K562 (cell line): ENCODE data around the gene FTH1. TPM values are rescaled to one million over a fixed set of nuclear protein-coding genes. Genes with fewer than 3 reads are reported as not detected.

ENCODE experiments used
- ATAC-seq: fragments of 200-7000 bp; cut with Tn5 transposase; 3 replicates; pipeline ENCODE4 v1.9.1; 2020; ENCODE audit warnings: moderate library complexity
- BruUV-seq: library from RNA; stranded (reverse); fragments of 400-500 nt; replicated peaks from 2 replicates; lab custom pipeline; 2021; lab: Mats Ljungman, UMichigan
- CTCF ChIA-PET: fragments of 300-600 bp; formaldehyde crosslinking; extraction: SDS; loops from one replicate; lab custom pipeline; 2021; ENCODE audit warnings: low intra/inter-chr PET ratio; lab: Yijun Ruan, JAX
- POLR2A ChIA-PET: fragments of 300-600, 350-650 bp; sonication (Branson Sonifier 250); formaldehyde crosslinking; extraction: SDS; loops from one replicate; lab custom pipeline; 2021; ENCODE audit warnings: antibody characterized with exemption, inconsistent platforms; lab: Yijun Ruan, JAX
- DNase-seq, 4 experiments: peaks; one replicate each; pipeline versions ENCODE4 v3.0.0 to v3.0.0-alpha.2; 2011 to 2018; ENCODE audit warnings: low spot score in 3 of 4, mixed read lengths in 3 of 4; ENCODE audit errors: extremely low read depth in 1 of 4
- FAIRE-seq: peaks from 2 replicates; lab custom pipeline; 2011; peaks lifted over from hg19 to GRCh38; lab: Jason Lieb, UNC
- H2AFZ ChIP-seq: 2 replicates; pipeline ENCODE4 v1.6.0; 2011; ENCODE audit warnings: low read depth, low read length, control low read depth, inconsistent platforms
- H3K27ac ChIP-seq: fragments of 200-600 bp; 3 replicates; pipeline ENCODE4 v1.8.0; 2011; ENCODE audit warnings: low read depth, mild to moderate bottlenecking, control low read depth, inconsistent platforms, low read length, moderate library complexity, mixed read lengths; ENCODE audit errors: extremely low read depth
- H3K27me3 ChIP-seq, 2 experiments: fragments of 300-600 bp in 1 of 2; 2 replicates in 1 of 2; 3 replicates in 1 of 2; pipeline versions ENCODE4 v1.6.0 to v1.8.0; 2011; ENCODE audit warnings: inconsistent platforms in 2 of 2, low read length in 2 of 2, mild to moderate bottlenecking in 1 of 2, mixed read lengths in 1 of 2, moderate library complexity in 1 of 2; ENCODE audit not compliant: control insufficient read depth in 2 of 2, insufficient read depth in 2 of 2
- H3K36me3 ChIP-seq: fragments of 300-600 bp; 3 replicates; pipeline ENCODE4 v1.8.0; 2011; ENCODE audit warnings: mild to moderate bottlenecking, low read length, inconsistent platforms; ENCODE audit not compliant: control insufficient read depth, insufficient read depth
- H3K4me1 ChIP-seq, 2 experiments: fragments of 200-600 bp in 1 of 2; replicated peaks in 1 of 2; 2 replicates in 1 of 2; 3 replicates in 1 of 2; pipeline versions ENCODE4 v1.5.1 to v1.8.0; 2011; ENCODE audit warnings: inconsistent platforms in 2 of 2, low read length in 2 of 2, mild to moderate bottlenecking in 1 of 2, mixed read lengths in 1 of 2, moderate library complexity in 1 of 2; ENCODE audit not compliant: control insufficient read depth in 2 of 2, insufficient read depth in 2 of 2
- H3K4me2 ChIP-seq: 2 replicates; pipeline ENCODE4 v1.6.1; 2011; ENCODE audit warnings: low read length, control low read depth, inconsistent platforms, mixed read lengths; ENCODE audit not compliant: insufficient read depth
- H3K4me3 ChIP-seq: fragments of 200-600 bp; sonication (generic), shearing (Covaris generic); 2 replicates; pipeline ENCODE4 v1.5.1; 2016; ENCODE audit warnings: control low read depth, inconsistent platforms
- H3K79me2 ChIP-seq: fragments of 200-600 bp; 3 replicates; pipeline ENCODE4 v1.8.0; 2011; ENCODE audit warnings: low read length, inconsistent platforms; ENCODE audit not compliant: control insufficient read depth, insufficient read depth
- H3K9ac ChIP-seq, 2 experiments: 2 replicates each; pipeline versions ENCODE4 v1.6.0 to v1.6.1; 2011; ENCODE audit warnings: low read depth in 2 of 2, low read length in 2 of 2, control low read depth in 1 of 2, inconsistent platforms in 1 of 2, mild to moderate bottlenecking in 1 of 2, mixed read lengths in 1 of 2; ENCODE audit not compliant: insufficient read depth in 1 of 2
- H3K9me1 ChIP-seq: one replicate; pipeline ENCODE4 v1.6.0; 2011; ENCODE audit warnings: inconsistent platforms, mild to moderate bottlenecking, low read length, moderate library complexity; ENCODE audit not compliant: control insufficient read depth, insufficient read depth
- H3K9me3 ChIP-seq: replicated peaks from 2 replicates; pipeline ENCODE4 v1.5.1; 2011; ENCODE audit warnings: low read depth, low read length, inconsistent platforms; ENCODE audit not compliant: control insufficient read depth, insufficient read depth
- H4K20me1 ChIP-seq: replicated peaks from 2 replicates; pipeline ENCODE4 v1.6.1; 2011; ENCODE audit warnings: low read length, inconsistent platforms, mixed read lengths; ENCODE audit not compliant: control insufficient read depth, insufficient read depth
- BACH1 ChIP-seq: fragments of 200-800 bp; sonication (Bioruptor generic); IDR thresholded peaks from 2 replicates; pipeline ENCODE4 v1.6.1; 2016; ENCODE audit warnings: missing genetic modification characterization, missing compliant biosample characterization
- FOXM1 ChIP-seq, 2 experiments: fragments of 450-650 bp in 1 of 2; sonication (generic) in 1 of 2; formaldehyde crosslinking in 1 of 2; IDR thresholded peaks; 2 replicates each; pipeline versions ENCODE4 v1.6.1 to v1.9.0; 2017 to 2022; ENCODE audit warnings: low read depth in 2 of 2, mild to moderate bottlenecking in 2 of 2, missing genetic modification reagents in 1 of 2, moderate library complexity in 1 of 2
- HMG20B ChIP-seq: fragments of 250-450 bp; sonication (Bioruptor Pico); IDR thresholded peaks from 2 replicates; pipeline ENCODE4 v1.5.0; 2021; ENCODE audit warnings: mild to moderate bottlenecking
- NRF1 ChIP-seq, 2 experiments: fragments of 450-650 bp; IDR thresholded peaks in 1 of 2; conservative IDR thresholded peaks in 1 of 2; 2 replicates each; pipeline ENCODE4 v1.6.1; 2014; ENCODE audit warnings: mild to moderate bottlenecking in 2 of 2
- POLR2AphosphoS2 ChIP-seq: IDR thresholded peaks from 2 replicates; pipeline ENCODE4 v1.6.1; 2012; ENCODE audit warnings: low read length, improper control_type of control experiment
- ZBTB7A ChIP-seq: IDR thresholded peaks from 2 replicates; pipeline ENCODE4 v1.6.1; 2011; ENCODE audit warnings: low read depth, mild to moderate bottlenecking, low read length, moderate library complexity, borderline replicate concordance; ENCODE audit not compliant: control insufficient read depth
- WGBS: fragments of 100-300 bp; shearing (Covaris generic); methylation state at CpG from one replicate; pipeline ENCODE4 v1.1.6; 2016; ENCODE audit warnings: low coverage, mixed read lengths; ENCODE audit not compliant: insufficient coverage; ENCODE audit errors: missing lambda C conversion rate; 5-methylcytosine and 5-hydroxymethylcytosine counted together
- in situ Hi-C: fragments of 300-500 bp; cut with MboI; formaldehyde crosslinking; loops from 4 replicates; pipeline ENCODE4 v1.15.0; 2018; ENCODE audit warnings: inconsistent platforms, mixed read lengths
- intact Hi-C: fragments of 100-400 bp; cut with micrococcal nuclease; formaldehyde crosslinking; loops from 2 replicates; pipeline ENCODE4 v1.14.2; 2022
- polyA plus RNA-seq, 8 experiments: library from polyadenylated mRNA; depleted of rRNA in 4 of 8; stranded (reverse) in 5 of 8; unstranded in 3 of 8; fragments of >200 nt; fragmentation: Nextera tagmentation in 2 of 8; fragmentation: Illumina TruSeq in 1 of 8; extraction: Ambion mirVana in 2 of 8; extraction: Trizol in 1 of 8; gene quantifications; 2 replicates each; pipeline versions ENCODE4 v1.2.1 to v1.2.3, GENCODE V29; 2011 to 2014; ENCODE audit warnings: inconsistent platforms in 1 of 8, missing spikeins in 1 of 8
- total RNA-seq, 7 experiments: library from RNA; depleted of rRNA in 6 of 7; stranded (reverse); fragments of >200 nt in 6 of 7; fragmentation: Illumina TruSeq in 2 of 7; extraction: Trizol in 2 of 7; gene quantifications; 2 replicates each; pipeline versions ENCODE4 v1.2.1 to v1.2.3, GENCODE V29; 2011 to 2021; ENCODE audit warnings: low replicate concordance in 1 of 7
- TF ChIP-seq, protein P1 (sequence below): fragments of 250-450 bp; sonication (Bioruptor Pico); IDR thresholded peaks from 2 replicates; pipeline ENCODE4 v1.4.0; 2020; ENCODE audit warnings: mild to moderate bottlenecking
- TF ChIP-seq, protein P2 (sequence below): fragments of 250-450 bp; sonication (Bioruptor Pico); IDR thresholded peaks from 2 replicates; pipeline ENCODE4 v1.4.0; 2020; ENCODE audit warnings: mild to moderate bottlenecking, moderate library complexity
- TF ChIP-seq, protein P3 (sequence below): sonication (generic); formaldehyde crosslinking; IDR thresholded peaks from 2 replicates; pipeline ENCODE4 v1.9.0; 2022; ENCODE audit warnings: mild to moderate bottlenecking, missing genetic modification reagents
- TF ChIP-seq, protein P4 (sequence below): IDR thresholded peaks from 2 replicates; pipeline ENCODE4 v1.6.1; 2012; ENCODE audit warnings: low read depth, low read length, improper control_type of control experiment, borderline replicate concordance
- TF ChIP-seq, protein P5 (sequence below): fragments of 450-650 bp; IDR thresholded peaks from 2 replicates; pipeline ENCODE4 v1.6.1; 2017; ENCODE audit warnings: mild to moderate bottlenecking, moderate library complexity

FTH1 gene
- total and polyA plus RNA-seq, 9 of the 15 experiments (the other 6 are each of a cell fraction or from before 2014, with no cell fraction given) = 370 to 3,146 (median 802) TPM

DNA sequence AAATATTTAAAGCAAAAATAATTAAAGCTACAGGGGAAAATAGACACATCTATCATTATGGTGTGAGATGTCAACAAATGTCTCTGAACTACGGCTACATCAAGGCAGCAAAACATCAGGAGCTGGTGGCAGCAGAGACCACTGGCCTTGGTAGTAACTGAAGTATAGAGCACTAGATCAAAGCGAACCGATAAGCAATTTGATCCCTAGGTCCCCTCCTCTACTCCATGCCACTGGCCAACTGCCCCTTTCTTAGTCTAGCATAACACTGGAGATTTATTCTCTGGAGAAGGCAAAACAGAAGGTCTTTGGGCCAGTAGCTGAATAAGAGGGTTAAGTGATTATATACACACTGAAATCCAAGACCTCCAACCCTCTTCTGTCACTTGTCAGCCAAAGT, 36.5 kb downstream of the FTH1 start:
- Histone ChIP-seq H3K27me3 (no peaks in the 10 kb centered on the region), H2AFZ (peak overlapping the region; percentile 38; the same call in 1 of the 2 replicates), H3K36me3 (no peaks in the 10 kb centered on the region), H3K4me1 (no peaks in the 10 kb centered on the region; a peak in 1 of 5 replicates), H3K4me3 (no peak overlapping the region), H4K20me1 (no peaks in the 10 kb centered on the region), H3K9me1 (no peaks in the 10 kb centered on the region), H3K4me2 (no peak overlapping the region), H3K9ac (no peak overlapping the region), H3K9me3 (peaks cover 3% of the 10 kb centered on the region; the same call in 1 of the 2 replicates), H3K79me2 (no peaks in the 10 kb centered on the region), H3K27ac (no peak overlapping the region)
- WGBS = 59% methylated on average over 3 of the region's 3 CpGs
- CTCF ChIA-PET = no interaction called here
- in situ Hi-C loops (no loop called here), intact Hi-C loops (no loop called here)
- FAIRE-seq = no peak
- DNase-seq = no peak
- POLR2A ChIA-PET = interaction anchor here (0.7 to 1.2 kb wide), 4 partner anchors 8 to 34 kb away, joined by 3 to 5 read pairs (median 4); no protein-coding TSS in a partner anchor
- ATAC-seq = no peak
- TF ChIP-seq, protein P1, sequence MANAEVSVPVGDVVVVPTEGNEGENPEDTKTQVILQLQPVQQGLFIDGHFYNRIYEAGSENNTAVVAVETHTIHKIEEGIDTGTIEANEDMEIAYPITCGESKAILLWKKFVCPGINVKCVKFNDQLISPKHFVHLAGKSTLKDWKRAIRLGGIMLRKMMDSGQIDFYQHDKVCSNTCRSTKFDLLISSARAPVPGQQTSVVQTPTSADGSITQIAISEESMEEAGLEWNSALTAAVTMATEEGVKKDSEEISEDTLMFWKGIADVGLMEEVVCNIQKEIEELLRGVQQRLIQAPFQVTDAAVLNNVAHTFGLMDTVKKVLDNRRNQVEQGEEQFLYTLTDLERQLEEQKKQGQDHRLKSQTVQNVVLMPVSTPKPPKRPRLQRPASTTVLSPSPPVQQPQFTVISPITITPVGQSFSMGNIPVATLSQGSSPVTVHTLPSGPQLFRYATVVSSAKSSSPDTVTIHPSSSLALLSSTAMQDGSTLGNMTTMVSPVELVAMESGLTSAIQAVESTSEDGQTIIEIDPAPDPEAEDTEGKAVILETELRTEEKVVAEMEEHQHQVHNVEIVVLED (CRISPR knock-in tag) = no peak
- no peak for TF ChIP-seq HMG20B
- TF ChIP-seq, protein P2, sequence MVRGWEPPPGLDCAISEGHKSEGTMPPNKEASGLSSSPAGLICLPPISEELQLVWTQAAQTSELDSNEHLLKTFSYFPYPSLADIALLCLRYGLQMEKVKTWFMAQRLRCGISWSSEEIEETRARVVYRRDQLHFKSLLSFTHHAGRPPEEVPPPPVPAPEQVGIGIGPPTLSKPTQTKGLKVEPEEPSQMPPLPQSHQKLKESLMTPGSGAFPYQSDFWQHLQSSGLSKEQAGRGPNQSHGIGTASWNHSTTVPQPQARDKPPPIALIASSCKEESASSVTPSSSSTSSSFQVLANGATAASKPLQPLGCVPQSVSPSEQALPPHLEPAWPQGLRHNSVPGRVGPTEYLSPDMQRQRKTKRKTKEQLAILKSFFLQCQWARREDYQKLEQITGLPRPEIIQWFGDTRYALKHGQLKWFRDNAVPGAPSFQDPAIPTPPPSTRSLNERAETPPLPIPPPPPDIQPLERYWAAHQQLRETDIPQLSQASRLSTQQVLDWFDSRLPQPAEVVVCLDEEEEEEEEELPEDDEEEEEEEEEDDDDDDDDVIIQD (CRISPR knock-in tag) = no peak
- TF ChIP-seq BACH1 = no peak
- no peak for TF ChIP-seq ZBTB7A
- TF ChIP-seq, protein P3, sequence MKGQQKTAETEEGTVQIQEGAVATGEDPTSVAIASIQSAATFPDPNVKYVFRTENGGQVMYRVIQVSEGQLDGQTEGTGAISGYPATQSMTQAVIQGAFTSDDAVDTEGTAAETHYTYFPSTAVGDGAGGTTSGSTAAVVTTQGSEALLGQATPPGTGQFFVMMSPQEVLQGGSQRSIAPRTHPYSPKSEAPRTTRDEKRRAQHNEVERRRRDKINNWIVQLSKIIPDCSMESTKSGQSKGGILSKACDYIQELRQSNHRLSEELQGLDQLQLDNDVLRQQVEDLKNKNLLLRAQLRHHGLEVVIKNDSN (CRISPR knock-in tag) = no peak
- TF ChIP-seq POLR2AphosphoS2 = no peak
- TF ChIP-seq, protein P4, sequence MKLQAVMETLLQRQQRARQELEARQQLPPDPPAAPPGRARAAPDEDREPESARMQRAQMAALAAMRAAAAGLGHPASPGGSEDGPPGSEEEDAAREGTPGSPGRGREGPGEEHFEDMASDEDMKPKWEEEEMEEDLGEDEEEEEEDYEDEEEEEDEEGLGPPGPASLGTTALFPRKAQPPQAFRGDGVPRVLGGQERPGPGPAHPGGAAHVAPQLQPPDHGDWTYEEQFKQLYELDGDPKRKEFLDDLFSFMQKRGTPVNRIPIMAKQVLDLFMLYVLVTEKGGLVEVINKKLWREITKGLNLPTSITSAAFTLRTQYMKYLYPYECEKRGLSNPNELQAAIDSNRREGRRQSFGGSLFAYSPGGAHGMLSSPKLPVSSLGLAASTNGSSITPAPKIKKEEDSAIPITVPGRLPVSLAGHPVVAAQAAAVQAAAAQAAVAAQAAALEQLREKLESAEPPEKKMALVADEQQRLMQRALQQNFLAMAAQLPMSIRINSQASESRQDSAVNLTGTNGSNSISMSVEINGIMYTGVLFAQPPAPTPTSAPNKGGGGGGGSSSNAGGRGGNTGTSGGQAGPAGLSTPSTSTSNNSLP = no peak
- TF ChIP-seq, protein P5, sequence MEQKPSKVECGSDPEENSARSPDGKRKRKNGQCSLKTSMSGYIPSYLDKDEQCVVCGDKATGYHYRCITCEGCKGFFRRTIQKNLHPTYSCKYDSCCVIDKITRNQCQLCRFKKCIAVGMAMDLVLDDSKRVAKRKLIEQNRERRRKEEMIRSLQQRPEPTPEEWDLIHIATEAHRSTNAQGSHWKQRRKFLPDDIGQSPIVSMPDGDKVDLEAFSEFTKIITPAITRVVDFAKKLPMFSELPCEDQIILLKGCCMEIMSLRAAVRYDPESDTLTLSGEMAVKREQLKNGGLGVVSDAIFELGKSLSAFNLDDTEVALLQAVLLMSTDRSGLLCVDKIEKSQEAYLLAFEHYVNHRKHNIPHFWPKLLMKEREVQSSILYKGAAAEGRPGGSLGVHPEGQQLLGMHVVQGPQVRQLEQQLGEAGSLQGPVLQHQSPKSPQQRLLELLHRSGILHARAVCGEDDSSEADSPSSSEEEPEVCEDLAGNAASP = no peak
- no peak for TF ChIP-seq NRF1 (conservative IDR thresholded peaks at IDR 0.05 in 1 of 2, IDR thresholded peaks at IDR 0.05 in 1 of 2)
- TF ChIP-seq FOXM1 (IDR thresholded peaks at IDR 0.05; ENCODE audit: low read depth) = no peak
- no peak for TF ChIP-seq FOXM1 (CRISPR knock-in tag; IDR thresholded peaks at IDR 0.05; ENCODE audit: low read depth)
- no TSS peak for BruUV-seq
